HCT116 (cell line): Measurements from ENCODE around the gene MXD3.

Experiments used
- EGR1 ChIP-seq: IDR thresholded peaks from 2 replicates; pipeline ENCODE4 v1.6.1; 2012; ENCODE audit warnings: low read depth
- EZH2 ChIP-seq: fragments of 200-600 bp; sonication (generic); IDR thresholded peaks from 2 replicates; pipeline ENCODE4 v1.6.1; 2017; ENCODE audit warnings: antibody characterized with exemption, mixed run types
- EZH2phosphoT487 ChIP-seq: fragments of 200-600 bp; IDR thresholded peaks from 2 replicates; pipeline ENCODE4 v1.6.1; 2018; ENCODE audit warnings: antibody characterized with exemption, borderline replicate concordance
- POLR2A ChIP-seq: IDR thresholded peaks from 2 replicates; pipeline ENCODE4 v1.7.0; 2011; ENCODE audit warnings: borderline replicate concordance; ENCODE audit not compliant: insufficient read depth, insufficient read length; ENCODE audit errors: extremely low read depth
- RAD21 ChIP-seq: IDR thresholded peaks from 2 replicates; pipeline ENCODE4 v1.6.1; 2012; ENCODE audit warnings: low read depth, mild to moderate bottlenecking
- SP1 ChIP-seq: IDR thresholded peaks from 2 replicates; pipeline ENCODE4 v1.6.1; 2012; ENCODE audit warnings: low read depth
- SRF ChIP-seq: IDR thresholded peaks from 2 replicates; pipeline ENCODE4 v1.6.1; 2012; ENCODE audit warnings: low read depth
- YY1 ChIP-seq: IDR thresholded peaks from 2 replicates; pipeline ENCODE4 v1.6.1; 2011; ENCODE audit warnings: low read length, low read depth, moderate library complexity, mild to moderate bottlenecking; ENCODE audit not compliant: insufficient replicate concordance; ENCODE audit errors: extremely low read depth
- TF ChIP-seq, protein P1 (sequence below), 3 experiments: fragments of 200-600 bp in 1 of 3; sonication (generic) in 1 of 3; IDR thresholded peaks in 2 of 3; conservative IDR thresholded peaks in 1 of 3; 2 replicates each; pipeline ENCODE4 v1.5.1; 2012 to 2017; ENCODE audit warnings: low read depth in 2 of 3, low read length in 2 of 3, antibody characterized with exemption in 1 of 3, borderline replicate concordance in 1 of 3, control low read depth in 1 of 3, mild to moderate bottlenecking in 1 of 3, mixed read lengths in 1 of 3, mixed run types in 1 of 3, moderate library complexity in 1 of 3; ENCODE audit not compliant: insufficient read depth in 1 of 3
- TF ChIP-seq, protein P2 (sequence below): IDR thresholded peaks from 2 replicates; pipeline ENCODE4 v1.6.1; 2012; ENCODE audit warnings: low read depth
- TF ChIP-seq, protein P3 (sequence below): IDR thresholded peaks from 2 replicates; pipeline ENCODE4 v1.6.1; 2012

DNA sequence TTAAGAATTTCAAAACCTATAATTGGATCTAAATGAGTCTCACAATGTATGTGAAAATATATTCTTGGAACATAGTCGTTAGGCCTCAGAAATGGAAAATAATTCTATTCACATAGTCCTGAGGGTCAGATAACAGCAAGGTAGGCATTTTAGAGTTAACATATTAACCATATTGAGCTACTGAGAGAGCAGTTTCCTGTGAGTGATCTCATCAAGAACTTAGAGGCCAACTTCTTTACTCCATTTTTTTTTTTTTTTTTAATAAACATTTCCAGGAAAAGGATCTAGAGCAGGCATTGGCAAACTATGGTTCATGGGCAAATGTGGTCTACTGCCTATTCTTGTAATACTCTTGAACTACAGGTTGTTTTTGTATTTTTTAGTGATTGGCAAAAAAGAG is 34.8 kb downstream of the MXD3 start:
- TF ChIP-seq, protein P1, sequence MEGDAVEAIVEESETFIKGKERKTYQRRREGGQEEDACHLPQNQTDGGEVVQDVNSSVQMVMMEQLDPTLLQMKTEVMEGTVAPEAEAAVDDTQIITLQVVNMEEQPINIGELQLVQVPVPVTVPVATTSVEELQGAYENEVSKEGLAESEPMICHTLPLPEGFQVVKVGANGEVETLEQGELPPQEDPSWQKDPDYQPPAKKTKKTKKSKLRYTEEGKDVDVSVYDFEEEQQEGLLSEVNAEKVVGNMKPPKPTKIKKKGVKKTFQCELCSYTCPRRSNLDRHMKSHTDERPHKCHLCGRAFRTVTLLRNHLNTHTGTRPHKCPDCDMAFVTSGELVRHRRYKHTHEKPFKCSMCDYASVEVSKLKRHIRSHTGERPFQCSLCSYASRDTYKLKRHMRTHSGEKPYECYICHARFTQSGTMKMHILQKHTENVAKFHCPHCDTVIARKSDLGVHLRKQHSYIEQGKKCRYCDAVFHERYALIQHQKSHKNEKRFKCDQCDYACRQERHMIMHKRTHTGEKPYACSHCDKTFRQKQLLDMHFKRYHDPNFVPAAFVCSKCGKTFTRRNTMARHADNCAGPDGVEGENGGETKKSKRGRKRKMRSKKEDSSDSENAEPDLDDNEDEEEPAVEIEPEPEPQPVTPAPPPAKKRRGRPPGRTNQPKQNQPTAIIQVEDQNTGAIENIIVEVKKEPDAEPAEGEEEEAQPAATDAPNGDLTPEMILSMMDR (IDR thresholded peaks at IDR 0.05 in 2 of 3, conservative IDR thresholded peaks at IDR 0.05 in 1 of 3; ENCODE audit: borderline replicate concordance in 1 of 3, insufficient read depth in 1 of 3, low read depth in 2 of 3, low read length in 2 of 3): no peak
- TF ChIP-seq, protein P2, sequence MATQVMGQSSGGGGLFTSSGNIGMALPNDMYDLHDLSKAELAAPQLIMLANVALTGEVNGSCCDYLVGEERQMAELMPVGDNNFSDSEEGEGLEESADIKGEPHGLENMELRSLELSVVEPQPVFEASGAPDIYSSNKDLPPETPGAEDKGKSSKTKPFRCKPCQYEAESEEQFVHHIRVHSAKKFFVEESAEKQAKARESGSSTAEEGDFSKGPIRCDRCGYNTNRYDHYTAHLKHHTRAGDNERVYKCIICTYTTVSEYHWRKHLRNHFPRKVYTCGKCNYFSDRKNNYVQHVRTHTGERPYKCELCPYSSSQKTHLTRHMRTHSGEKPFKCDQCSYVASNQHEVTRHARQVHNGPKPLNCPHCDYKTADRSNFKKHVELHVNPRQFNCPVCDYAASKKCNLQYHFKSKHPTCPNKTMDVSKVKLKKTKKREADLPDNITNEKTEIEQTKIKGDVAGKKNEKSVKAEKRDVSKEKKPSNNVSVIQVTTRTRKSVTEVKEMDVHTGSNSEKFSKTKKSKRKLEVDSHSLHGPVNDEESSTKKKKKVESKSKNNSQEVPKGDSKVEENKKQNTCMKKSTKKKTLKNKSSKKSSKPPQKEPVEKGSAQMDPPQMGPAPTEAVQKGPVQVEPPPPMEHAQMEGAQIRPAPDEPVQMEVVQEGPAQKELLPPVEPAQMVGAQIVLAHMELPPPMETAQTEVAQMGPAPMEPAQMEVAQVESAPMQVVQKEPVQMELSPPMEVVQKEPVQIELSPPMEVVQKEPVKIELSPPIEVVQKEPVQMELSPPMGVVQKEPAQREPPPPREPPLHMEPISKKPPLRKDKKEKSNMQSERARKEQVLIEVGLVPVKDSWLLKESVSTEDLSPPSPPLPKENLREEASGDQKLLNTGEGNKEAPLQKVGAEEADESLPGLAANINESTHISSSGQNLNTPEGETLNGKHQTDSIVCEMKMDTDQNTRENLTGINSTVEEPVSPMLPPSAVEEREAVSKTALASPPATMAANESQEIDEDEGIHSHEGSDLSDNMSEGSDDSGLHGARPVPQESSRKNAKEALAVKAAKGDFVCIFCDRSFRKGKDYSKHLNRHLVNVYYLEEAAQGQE: no peak
- TF ChIP-seq EZH2 (no peak), SRF (no peak), EZH2phosphoT487 (no peak), SP1 (no peak), RAD21 (no peak), POLR2A (no peak), EGR1 (no peak), YY1 (no peak)
- TF ChIP-seq, protein P3, sequence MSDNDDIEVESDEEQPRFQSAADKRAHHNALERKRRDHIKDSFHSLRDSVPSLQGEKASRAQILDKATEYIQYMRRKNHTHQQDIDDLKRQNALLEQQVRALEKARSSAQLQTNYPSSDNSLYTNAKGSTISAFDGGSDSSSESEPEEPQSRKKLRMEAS: no peak
